ENCODE data around the gene NEK4.

Gene NEK4

DNA sequence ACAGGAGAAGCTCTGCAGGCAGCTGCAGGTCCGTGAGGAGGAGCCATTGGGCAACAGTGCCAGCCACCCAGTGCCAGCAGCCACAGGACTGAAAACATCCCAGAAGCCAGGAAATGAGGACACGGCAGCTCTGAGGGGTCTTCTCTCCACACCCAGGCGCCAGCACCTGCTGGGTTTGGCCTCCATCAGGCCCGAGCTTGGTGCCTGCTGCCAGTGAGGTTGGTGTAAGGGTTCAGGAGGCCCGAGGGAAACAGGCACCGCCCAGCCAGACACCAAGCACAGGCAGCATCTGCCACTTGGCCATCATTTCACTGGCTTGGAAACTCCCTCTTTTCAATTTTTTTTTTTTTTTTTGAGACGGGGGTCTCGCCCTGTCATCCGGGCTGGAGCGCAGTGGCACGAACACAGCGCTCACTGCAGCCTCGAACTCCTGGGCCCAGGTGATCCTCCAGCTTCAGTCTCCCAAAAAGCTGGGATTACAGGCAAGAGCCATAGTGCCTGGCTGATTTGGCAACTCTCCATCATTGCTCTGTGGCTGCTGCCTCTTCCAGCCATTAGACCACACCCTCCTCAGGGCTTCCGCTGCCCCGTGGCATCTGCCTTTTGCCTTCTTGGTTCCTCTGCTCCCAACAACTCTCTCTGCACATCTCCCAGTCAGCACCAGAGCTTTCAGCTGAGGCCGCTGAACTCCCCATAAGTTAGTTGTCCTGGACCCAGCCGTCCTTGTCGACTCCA is 22.4 kb upstream of the NEK4 start:
- no peak for DNase-seq (ENCODE audit: low spot score)

DNA sequence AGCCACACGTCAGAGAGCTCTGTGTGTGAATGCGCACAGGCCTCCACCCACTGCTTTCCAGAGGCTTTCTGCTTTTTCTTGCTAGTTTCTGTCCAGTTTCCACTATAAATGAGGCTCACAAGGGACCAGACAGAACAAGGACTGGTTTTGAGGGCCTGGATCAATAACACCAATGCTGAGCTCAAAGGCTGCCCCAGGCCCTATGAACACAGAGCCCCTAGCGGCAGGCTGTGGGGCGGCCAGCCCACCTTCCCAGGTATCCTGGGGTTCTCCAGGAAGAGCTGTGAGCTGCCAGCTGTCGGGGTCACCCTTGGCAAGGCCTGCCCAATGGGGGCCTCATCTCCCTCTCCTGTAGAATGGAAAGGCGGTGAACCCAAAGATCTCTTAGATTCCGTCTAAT is 21.7 kb upstream of the NEK4 start:
- peak; percentile 44 for DNase-seq (ENCODE audit: low spot score)

DNA sequence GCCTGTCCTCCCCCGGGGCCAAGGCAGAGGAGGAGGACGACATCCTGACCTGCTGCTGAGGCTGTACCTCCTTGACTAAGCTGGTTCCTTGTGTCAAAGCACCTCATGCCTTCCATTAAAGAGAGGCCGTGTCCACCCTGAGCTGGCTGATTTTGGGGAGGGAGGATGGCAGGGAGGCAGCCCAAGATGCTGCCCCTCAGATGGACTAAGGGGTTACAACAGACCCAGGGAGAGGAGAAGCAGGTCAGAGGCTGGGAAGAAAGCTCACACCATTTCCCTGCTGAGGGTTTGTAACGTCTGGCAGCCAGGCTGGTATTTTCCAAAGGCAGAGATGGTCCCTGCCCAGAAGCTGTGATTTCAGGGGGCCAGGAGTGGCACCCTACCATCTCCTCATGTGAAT is 21.2 kb upstream of the NEK4 start:
- DNase-seq (ENCODE audit: low spot score) = no peak

GRCh38 chr3:52791366-52791765 is 20.6 kb upstream of the NEK4 start:
- no peak for DNase-seq (ENCODE audit: low spot score)

- no peak for DNase-seq (ENCODE audit: low spot score)
These were observed 20.0 kb upstream of the NEK4 start for GRCh38 chr3:52790741-52791140.

- DNase-seq (ENCODE audit: low spot score) = no peak
These were observed 19.6 kb upstream of the NEK4 start for GRCh38 chr3:52790337-52790736.

DNA sequence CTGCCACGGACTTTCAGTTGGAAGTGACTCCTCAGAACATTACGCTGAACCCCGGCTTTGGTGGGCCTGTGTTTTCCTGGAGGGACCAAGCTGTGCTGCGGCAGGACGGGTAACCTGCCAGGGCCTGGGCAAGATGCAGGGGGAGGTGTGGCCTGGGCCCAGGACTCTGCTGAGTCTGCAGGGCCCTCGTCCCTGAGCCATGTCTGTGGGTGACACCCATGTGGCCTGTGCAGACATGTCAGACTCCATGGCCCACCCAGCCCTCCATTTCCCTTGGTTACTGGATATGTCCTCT is 19.0 kb upstream of the NEK4 start:
- DNase-seq (ENCODE audit: low spot score) = no peak

DNA sequence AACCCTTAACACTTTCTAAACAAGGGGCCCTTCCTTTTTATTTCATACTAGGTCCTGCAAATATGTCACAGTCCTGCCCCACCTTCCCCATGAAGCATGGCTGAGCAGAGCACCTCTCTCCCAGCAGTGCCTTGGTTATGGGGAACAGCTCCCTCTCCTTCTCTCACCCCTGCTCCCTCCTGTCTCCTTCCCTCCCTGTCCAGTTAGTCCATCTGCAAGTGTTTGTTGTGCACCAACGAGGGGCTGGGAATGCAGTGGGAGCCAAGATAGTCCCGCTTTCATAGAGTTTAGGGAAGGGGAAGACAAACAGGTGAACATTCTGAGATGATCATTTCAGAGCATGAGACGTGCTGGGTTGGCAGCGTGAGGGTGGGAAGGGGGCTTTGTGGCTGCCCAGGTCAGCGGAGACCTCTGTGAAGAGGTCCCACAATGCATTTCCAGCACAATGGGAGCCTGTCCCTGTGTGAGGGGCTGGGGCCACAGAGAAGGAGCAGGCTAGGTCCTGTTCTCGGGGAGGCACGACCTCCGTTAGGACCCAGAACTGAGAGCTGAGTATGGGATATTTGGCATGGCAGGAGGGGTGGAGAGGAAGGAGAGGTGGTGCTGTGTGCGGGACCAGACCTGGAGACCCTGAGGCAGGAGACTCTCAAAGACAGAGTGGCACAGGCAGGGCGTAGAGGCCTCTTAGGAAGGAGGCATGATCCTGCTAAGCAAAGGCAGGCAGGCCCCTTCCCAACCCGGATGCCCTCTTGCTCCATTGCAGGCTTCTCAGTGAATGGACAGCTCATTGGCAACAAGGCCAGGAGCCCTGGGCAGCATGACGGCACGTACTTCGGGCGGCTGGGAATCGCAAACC is 18.4 kb upstream of the NEK4 start:
- no peak for DNase-seq (ENCODE audit: low spot score)

DNA sequence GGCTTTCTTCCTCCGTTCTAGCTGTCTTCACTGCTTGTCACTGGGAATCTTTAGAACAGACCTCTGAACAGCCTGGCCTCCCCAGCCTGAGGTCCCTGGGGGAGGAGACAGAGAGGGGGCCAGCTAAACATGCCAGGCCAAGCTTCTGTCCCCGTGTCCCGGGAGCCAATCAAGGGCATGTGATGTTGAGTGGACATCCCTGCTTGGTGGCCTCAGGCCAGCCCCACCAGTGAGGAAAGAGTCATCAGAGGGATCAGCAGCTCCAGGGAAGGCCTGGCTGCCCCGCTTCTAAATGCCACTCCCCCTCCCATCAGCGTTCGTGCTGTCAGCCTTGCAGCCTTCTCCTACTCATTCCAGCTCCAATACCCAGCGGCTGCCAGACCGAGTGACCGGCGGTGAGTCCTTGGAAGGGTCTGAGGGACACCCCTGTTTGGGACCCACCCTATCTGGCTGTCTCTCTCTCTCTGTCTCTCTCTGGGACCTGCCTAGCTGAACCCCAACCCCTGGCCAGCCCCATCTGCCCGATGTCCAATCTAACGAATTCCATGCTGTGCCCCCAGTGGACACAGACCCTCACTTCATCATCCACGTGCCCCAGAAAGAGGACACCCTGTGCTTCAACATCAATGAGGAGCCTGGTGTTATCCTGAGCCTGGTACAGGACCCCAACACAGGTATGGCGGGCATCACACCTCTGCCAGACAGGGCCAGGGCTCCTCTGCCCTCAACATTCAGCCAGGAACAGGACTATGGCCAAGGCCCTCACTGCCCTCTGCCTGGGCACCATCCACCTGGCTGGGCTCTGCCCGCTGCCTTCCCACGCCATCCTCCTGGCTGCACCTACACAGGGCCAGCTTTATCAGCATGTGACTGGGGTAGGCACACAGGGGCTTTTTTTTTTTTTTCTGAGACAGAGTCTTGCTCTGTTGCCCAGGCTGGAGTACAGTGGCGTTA is 17.2 kb upstream of the NEK4 start:
- no peak for DNase-seq (ENCODE audit: low spot score)

DNA sequence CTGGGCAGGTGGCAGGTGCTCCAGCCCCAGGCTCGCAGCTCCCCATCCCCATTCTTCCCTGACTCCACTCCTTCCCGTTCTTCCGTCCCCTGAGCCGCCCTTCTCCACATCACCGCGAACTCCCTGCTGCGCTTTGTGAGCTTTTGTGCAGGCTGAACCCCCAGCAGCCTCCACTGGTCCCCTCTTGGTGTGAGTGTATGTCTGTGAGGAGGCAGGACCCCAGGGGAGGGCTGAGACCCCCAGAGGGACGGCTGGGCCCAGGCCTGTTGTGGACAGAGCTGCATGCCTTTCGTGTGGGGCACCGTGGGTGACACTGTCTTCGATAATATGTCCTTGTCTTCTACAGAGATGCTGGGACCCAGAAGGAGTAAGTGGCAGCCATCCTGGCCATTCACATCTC is 16.5 kb upstream of the NEK4 start:
- DNase-seq (ENCODE audit: low spot score) = no peak

DNA sequence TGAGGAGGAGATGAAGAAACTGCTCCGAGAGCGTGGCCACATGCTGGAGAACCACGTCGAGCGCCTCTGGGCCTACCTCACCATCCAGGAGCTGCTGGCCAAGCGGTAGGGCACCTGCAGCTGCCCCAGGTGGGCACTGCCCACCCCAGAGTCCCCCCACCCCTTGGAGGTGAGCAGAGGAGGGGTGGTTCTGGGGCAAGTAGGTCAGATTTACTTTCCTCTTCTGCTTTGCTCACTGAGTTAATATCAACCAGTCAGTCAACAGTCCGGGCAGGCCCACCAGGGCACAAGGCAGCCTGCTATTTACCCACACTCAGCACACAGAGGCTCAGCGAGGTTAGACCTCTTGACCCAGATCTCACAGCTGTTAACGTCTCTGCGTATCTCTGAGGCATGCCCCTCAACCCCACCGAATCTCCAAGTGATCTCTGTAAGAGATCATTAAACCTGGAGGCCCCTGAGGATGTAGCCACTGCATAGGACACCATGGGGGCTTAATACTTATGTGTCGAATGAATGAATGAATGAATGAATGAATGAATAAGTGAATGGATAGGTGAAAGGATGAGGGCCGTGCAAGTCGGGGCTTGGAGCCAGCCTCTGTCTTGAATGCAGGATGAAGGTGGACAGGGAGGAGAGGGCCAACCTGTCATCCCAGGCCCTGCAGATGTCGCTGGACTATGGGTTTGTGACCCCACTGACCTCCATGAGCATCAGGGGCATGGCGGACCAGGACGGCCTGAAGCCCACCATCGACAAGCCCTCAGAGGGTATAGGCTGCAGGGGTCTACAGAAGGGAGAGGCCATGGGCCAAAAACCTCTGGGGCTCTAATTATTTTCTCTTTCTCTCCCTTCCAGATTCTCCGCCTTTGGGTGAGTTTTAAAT is 15.8 kb upstream of the NEK4 start:
- no peak for DNase-seq (ENCODE audit: low spot score)

- DNase-seq (ENCODE audit: low spot score) = no peak
These were observed 14.3 kb upstream of the NEK4 start for GRCh38 chr3:52784931-52785590.

DNA sequence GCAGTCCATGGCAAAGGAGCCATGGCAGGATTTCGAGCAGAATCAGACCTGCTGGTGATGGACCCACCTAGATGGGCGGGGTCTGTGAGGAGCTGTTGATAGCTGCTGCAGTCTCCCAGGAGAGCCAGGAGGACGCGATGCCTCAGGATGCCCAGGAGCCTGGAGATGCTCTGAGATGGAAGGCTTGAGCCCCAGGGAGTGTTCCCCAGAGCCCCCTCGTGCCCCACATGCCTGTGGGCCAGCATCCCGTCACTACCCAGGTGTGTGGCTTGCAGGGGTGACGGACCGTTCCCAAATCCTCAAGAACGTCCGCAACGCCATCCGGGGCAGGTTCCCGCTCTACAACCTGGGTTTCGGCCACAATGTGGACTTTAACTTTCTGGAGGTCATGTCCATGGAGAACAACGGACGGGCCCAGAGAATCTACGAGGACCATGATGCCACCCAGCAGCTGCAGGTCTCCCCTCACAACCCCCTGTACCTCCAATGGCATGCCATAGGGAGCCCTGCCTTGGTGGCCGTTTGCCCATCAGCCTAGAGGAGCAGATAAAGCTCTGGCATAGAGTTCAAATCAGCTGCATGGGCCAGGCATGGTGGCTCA is 13.4 kb upstream of the NEK4 start:
- DNase-seq (ENCODE audit: low spot score) = no peak

GRCh38 chr3:52783211-52783555 is 12.4 kb upstream of the NEK4 start:
- DNase-seq (ENCODE audit: low spot score) = no peak

GRCh38 chr3:52782412-52783210 is 11.9 kb upstream of the NEK4 start:
- no peak for DNase-seq (ENCODE audit: low spot score)

DNA sequence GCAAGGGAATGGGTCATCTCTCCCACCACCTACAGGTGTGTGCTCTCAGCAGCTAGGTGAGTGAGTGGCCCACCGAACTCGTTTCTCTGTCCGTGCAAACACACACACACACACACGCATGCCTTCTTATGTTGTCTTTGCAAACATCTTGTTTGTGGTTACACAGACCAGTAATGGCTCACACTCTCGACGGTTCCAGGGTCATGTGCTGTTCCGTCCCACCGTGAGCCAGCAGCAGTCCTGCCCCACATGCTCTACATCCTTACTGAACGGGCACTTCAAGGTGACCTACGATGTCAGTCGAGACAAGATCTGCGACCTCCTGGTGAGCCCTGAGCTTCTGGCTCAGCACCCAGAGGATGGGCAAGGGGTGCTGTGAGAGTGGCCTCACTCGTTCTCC is 11.0 kb upstream of the NEK4 start:
- no peak for DNase-seq (ENCODE audit: low spot score)

GRCh38 chr3:52779837-52780585 is 9.3 kb upstream of the NEK4 start:
- no peak for DNase-seq (ENCODE audit: low spot score)

GRCh38 chr3:52779011-52779836 is 8.5 kb upstream of the NEK4 start:
- DNase-seq (ENCODE audit: low spot score) = no peak

Data from HuH-7 (cell line).